Retinal pigment epithelial cell (primary cell): ENCODE results near the gene SOAT2.

Experiments
- DNase-seq: peaks from one replicate; pipeline ENCODE4 v3.0.0-alpha.2; 2010; ENCODE audit warnings: low read depth
- H3K4me3 ChIP-seq: 2 replicates; pipeline ENCODE4 v1.5.1; 2011; ENCODE audit warnings: mild to moderate bottlenecking, low read length, control low read depth, moderate library complexity
- TF ChIP-seq, protein P1 (sequence below): conservative IDR thresholded peaks from 2 replicates; pipeline ENCODE4 v1.5.1; 2011; ENCODE audit warnings: low read depth, low read length, control low read depth, inconsistent platforms

SOAT2 gene

DNA sequence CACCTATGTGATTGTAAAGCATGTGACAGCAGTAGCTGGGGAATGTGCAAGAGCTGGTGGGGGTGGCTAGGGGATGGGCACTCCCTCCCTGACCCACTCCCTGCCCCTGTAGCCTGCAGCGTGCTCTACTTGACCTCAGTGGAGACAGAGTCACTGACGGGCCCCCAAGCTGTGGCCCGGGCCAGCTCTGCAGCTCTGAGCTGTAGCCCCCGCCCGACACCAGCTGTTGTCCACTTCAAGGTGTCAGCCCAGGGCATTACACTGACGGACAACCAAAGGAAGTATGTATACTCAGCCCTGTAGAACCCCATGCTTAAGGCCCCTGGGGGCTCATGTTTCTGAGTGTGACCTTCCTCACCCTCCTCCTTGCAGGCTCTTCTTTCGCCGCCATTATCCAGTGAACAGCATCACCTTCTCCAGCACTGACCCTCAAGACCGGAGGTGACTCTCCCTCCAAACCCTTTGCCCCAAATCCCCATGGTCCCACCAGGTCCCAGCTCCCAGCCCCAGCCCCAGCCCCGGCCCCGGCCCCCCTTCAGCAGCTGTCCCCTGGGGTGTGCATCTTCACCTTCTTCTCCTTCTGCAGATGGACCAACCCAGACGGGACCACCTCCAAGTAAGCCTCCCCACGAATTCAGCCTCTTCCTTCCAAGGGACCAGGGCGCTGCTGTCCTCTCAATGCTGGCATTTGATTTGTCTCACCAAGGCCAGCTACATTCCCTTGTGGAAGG lies 40.1 kb upstream of the SOAT2 start:
- TF ChIP-seq, protein P1, sequence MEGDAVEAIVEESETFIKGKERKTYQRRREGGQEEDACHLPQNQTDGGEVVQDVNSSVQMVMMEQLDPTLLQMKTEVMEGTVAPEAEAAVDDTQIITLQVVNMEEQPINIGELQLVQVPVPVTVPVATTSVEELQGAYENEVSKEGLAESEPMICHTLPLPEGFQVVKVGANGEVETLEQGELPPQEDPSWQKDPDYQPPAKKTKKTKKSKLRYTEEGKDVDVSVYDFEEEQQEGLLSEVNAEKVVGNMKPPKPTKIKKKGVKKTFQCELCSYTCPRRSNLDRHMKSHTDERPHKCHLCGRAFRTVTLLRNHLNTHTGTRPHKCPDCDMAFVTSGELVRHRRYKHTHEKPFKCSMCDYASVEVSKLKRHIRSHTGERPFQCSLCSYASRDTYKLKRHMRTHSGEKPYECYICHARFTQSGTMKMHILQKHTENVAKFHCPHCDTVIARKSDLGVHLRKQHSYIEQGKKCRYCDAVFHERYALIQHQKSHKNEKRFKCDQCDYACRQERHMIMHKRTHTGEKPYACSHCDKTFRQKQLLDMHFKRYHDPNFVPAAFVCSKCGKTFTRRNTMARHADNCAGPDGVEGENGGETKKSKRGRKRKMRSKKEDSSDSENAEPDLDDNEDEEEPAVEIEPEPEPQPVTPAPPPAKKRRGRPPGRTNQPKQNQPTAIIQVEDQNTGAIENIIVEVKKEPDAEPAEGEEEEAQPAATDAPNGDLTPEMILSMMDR, result no peak
- DNase-seq, result no peak
- H3K4me3 ChIP-seq, result no peak overlapping the region

DNA sequence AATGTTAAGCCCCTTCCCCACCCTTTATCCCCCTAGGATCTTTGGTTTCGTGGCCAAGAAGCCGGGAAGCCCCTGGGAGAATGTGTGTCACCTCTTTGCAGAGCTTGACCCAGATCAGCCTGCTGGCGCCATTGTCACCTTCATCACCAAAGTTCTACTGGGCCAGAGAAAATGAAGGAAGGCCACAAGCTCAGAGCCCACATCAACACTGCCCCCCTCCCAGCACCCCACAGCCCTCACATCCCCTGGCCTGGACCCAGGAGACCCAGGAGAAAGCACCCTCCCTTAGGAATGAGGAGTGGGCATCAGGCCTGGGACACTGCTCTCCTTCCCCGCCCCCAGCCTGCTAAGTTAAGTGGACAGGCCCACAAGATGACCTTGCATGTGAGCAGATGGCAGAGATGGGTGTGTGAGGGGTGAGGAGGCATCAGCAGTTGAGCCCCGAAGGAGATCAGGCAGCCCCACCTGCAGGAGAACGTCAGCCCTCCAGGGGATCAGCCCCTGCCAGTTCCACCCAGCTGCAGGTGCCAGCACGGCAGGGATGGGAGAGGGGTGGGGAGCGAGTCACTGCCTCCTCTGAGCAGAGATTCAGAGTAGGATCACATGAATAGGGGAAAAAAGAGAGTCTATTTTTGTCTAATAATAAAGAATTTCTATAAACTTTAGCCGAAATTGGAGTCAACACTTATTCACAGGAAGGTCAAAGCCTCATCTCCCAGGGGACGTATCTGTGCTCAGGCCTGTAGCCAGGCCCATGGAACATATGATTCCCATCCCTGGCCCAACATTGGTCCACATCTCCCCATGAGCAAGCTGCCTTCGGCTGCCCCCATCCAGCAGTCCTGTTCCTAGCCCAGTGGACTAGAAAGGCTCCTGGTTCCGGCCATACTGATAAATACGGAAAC lies 39.3 kb upstream of the SOAT2 start:
- TF ChIP-seq, protein P1, result peak; percentile 13
- no peak for DNase-seq
- H3K4me3 ChIP-seq, result no peak overlapping the region

DNA sequence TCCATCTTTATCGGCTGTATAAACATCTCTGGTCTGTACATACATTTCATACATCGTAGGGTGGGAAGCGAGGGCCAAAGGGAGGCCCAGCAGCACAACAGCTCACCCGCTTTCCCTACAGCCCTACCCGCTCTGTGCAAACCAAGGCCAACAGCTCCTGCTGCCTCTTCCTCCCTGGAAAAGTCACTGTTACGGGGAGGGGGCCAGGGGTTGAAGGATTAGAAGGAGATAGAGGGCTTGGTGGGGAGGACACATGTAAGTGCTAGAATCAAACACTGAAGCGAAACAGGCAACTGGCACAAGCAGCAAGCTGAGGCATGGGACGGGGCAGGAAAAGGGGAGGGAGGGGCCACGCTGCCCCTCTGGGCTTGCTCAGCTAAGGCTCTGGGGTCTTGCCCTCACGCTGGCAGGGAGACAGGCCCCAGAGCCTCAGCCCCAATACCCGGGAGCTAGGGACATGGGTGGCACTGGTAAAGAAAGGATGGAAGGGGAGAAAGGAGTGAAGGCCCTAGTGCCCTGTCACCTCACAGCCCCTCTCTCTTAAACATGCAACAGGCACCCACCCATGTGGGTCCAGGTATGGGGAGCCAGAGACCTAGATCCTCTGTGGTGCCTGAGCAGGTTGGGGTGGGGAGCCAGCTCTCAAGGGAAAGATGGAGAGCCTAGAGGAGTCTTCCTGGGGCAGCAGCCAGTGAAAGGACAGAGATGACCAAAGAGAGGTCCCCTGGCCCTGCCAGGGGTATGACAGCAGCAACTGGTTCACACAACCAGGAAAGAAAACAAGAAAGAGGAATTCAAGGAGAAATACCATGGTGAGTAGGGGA lies 38.5 kb upstream of the SOAT2 start:
- TF ChIP-seq, protein P1, result no peak
- no peak for DNase-seq
- no peak overlapping the region for H3K4me3 ChIP-seq

DNA sequence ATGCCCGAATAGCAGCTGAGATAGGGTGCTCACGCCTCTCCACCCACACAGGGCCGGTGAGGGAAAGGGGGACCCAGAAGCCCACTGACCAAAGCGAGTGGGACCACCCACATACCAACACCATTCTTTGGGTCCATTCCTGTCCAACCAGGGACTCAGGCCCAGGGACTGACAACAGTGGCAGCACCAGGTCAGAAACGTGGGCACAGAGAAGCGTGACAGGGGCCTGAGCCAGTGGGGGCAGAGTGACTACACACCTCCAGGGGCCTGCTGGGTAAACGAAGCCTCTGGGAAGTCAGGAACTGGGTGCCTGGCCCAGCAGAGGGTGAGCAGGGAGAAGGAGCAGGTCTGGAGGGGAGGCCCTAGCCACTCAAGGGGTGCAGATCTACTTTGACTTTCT lies 37.8 kb upstream of the SOAT2 start:
- no peak overlapping the region for H3K4me3 ChIP-seq
- no peak for DNase-seq
- TF ChIP-seq, protein P1, result no peak

- TF ChIP-seq, protein P1, result peak; percentile 84
- DNase-seq, result no peak
- no peak overlapping the region for H3K4me3 ChIP-seq
Observed at GRCh38 chr12:53065975-53066931, 37.0 kb upstream of the SOAT2 start.
